ENCODE measurements around the gene ANKRD11.

GRCh38 chr16:89406277-89406888 lies 84.0 kb downstream of the ANKRD11 start:
- TF ChIP-seq POLR2A (IDR thresholded peaks at IDR 0.05; ENCODE audit: low read length): no peak
- TF ChIP-seq GATA1 (IDR thresholded peaks at IDR 0.05; ENCODE audit: low read depth, low read length): no peak
